Smooth muscle cell of the pulmonary artery (primary cell): ENCODE measurements around the gene TBCCD1. TPM values are rescaled to one million over a fixed set of nuclear protein-coding genes. Genes with fewer than 3 reads are reported as not detected.

ENCODE experiments used
- total RNA-seq: library from RNA; depleted of rRNA; stranded (reverse); fragments of >200 nt; gene quantifications from 2 replicates; pipeline ENCODE4 v1.2.3, GENCODE V29; 2014

Gene TBCCD1
- total RNA-seq, result 14.0 and 15.2 TPM in 2 replicates

DNA sequence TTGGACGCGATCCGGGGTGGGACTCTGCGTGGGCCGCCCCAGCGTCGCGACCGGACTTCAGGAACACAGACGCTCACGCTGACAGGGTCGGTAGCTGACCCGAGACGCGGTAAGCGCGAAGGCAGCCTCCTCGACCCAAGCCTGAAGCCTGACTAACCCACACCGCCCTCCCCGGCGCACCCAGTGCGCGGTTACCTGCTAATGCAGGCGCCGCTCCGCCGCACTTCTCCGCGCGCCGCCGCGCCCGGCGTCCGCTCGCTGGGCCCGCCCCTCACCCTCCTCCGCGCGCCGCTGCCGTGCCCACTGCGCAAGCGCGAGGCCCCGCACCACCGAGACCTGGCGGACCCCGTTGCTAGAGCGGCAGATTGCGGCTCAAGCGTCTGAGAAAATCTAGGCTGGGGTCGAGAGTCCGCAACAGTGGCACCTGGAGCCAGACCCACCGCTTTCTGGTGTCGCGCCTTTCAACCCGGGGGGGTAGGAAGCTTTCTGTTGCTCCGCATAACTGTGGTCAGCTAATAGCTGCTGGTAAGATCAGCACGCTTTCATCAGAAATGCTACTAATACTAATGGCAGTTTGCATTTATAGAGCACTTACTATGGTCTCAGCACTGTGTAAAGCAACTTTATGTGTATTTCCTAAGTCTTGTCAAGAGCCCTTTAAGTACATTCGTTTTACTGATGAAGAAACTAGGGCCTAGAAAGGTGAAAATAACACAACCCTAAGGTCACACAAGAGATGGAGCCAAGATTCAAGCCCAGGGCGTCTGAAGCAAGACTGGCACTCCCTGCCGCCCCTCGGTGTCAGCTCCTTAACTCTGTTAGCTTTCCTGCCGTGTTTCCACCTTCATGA is at the start of gene TBCCD1:
Gene TBCCD1 (minus strand): TSS at position 268 of the 850 bp plus-strand sequence. CDS start 3,010 bp downstream, outside the sequence.

GRCh38 chr3:186612721-186613636 is 45.8 kb upstream of the TBCCD1 start, which contains the start of gene AHSG:
Gene AHSG (plus strand): TSS chr3:186613060. CDS start chr3:186613142, 82 bp downstream.

DNA sequence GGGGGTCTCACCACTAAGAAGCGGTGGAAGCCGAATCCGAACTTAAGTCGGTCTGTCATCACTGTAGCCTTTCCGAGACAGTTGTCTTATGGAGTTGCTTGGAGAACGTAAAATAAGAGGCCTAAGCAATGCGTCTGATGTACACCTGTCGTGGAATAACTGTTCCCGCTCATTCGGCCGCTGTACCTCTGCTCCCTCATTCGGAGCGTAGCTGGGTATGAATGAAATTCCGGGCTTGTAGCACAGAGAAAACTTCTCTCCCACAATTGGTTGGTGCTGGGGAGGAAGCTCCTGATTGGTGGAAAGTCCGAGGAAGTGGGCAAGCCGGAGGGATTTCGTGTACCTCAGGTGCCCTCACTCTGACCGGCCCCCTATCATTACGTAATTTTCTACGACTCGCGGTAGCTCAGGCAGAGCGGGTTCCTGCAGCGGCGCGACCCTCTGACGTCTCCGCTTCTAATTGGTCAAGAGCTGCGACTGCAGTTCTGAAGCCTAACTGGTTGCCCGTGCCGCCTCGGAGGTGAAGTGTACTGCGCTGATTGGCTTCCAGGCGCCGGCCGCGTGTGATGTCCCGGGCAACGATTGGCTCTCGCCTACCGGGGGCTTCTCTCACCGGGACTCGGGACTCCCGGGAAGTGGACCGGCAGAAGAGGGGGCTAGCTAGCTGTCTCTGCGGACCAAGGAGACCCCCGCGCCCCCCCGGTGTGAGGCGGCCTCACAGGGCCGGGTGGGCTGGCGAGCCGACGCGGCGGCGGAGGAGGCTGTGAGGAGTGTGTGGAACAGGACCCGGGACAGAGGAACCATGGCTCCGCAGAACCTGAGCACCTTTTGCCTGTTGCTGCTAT is 3.2 kb upstream of the TBCCD1 start, which contains the start of gene DNAJB11:
Gene DNAJB11 (plus strand): TSS at position 625 of the 845 bp plus-strand sequence. CDS start 178 bp downstream, at position 803.

DNA sequence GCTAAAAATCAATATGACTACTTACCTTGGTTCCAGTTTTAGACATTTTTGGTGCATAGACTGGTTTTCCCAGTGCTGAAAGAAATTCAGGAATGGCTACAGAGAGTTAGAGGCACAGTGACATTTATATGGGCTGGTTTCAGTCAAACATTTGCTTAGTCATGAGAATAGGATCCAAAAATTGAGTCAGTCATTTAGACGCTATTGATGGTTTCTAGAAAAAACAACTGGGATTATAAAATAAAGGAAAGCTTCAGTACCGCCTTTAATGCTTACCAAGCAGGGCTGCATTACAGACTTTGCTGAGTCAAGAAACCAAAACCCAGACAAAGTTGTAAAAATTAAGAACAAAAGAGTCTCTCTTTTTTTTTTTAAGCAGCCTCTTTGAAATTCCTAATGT is 22.9 kb downstream of the TBCCD1 start, which contains the start of gene CRYGS:
Gene CRYGS (minus strand): TSS at position 100 of the 400 bp plus-strand sequence. CDS start 54 bp downstream, at position 46.

Other genes starting within 250 kb of the TBCCD1 start
- 1.2 and 4.0 TPM in 2 replicates for gene DGKG, start 205.1 kb downstream of the TBCCD1 start, total RNA-seq
- gene CRYGS, start 23.0 kb downstream of the TBCCD1 start, total RNA-seq, result 0.89 and 1.1 TPM in 2 replicates
- 56.6 and 59.0 TPM in 2 replicates for gene DNAJB11, start 3.4 kb upstream of the TBCCD1 start, total RNA-seq
- gene AHSG, start 45.7 kb upstream of the TBCCD1 start, total RNA-seq, result not detected in 2 replicates
- not detected in 2 replicates for gene FETUB, start 73.1 kb upstream of the TBCCD1 start, total RNA-seq
- not detected in 2 replicates for gene HRG, start 98.7 kb upstream of the TBCCD1 start, total RNA-seq
- not detected in 2 replicates for gene KNG1, start 150.0 kb upstream of the TBCCD1 start, total RNA-seq
- gene EIF4A2, start 216.2 kb upstream of the TBCCD1 start, total RNA-seq, result 670 and 759 TPM in 2 replicates
- 11.1 and 12.6 TPM in 2 replicates for gene RFC4, start 239.1 kb upstream of the TBCCD1 start, total RNA-seq